Thyroid gland (tissue), 4 donors: ENCODE data around the gene SRPK1.

Experiments used
- POLR2A ChIP-seq, 2 donors: fragments of 450-650 bp; IDR thresholded peaks; one replicate each; pipeline ENCODE4 v1.6.1; 2017; ENCODE audit warnings: antibody characterized with exemption in 2 of 2, mild to moderate bottlenecking in 2 of 2, moderate library complexity in 1 of 2
- TF ChIP-seq, protein P1 (sequence below), 6 experiments: fragments of 200-600 bp in 3 of 6; fragments of 450-650 bp in 3 of 6; sonication (generic) in 3 of 6; IDR thresholded peaks; one replicate each; pipeline ENCODE4 v1.5.1; 2016 to 2019; ENCODE audit warnings: antibody characterized with exemption in 6 of 6, mild to moderate bottlenecking in 2 of 6, inconsistent platforms in 1 of 6, moderate library complexity in 1 of 6

DNA sequence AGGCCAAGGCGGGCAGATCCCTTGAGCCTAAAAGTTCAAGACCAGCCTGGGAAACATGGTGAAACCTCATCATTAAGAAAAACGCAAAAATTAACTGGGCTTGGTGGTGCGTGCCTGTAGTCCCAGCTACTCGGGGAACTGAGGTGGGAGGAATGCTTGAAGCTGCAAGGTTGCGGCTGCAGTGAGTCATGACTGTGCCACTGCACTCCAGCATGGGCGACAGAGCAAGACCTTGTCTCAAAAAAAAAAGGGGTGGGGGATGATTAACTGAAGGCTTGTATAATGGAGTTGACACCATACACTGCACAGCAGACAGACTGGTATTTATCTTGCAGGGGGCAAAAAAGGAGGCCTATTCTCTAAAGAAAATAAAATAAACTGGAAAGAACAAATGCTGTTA lies 27.7 kb downstream of the SRPK1 start:
- TF ChIP-seq, protein P1, sequence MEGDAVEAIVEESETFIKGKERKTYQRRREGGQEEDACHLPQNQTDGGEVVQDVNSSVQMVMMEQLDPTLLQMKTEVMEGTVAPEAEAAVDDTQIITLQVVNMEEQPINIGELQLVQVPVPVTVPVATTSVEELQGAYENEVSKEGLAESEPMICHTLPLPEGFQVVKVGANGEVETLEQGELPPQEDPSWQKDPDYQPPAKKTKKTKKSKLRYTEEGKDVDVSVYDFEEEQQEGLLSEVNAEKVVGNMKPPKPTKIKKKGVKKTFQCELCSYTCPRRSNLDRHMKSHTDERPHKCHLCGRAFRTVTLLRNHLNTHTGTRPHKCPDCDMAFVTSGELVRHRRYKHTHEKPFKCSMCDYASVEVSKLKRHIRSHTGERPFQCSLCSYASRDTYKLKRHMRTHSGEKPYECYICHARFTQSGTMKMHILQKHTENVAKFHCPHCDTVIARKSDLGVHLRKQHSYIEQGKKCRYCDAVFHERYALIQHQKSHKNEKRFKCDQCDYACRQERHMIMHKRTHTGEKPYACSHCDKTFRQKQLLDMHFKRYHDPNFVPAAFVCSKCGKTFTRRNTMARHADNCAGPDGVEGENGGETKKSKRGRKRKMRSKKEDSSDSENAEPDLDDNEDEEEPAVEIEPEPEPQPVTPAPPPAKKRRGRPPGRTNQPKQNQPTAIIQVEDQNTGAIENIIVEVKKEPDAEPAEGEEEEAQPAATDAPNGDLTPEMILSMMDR (IDR thresholded peaks at IDR 0.05): no peak
- no peak for TF ChIP-seq POLR2A (IDR thresholded peaks at IDR 0.05)
